GM12873 (cell line): ENCODE results near the gene MINK1.
A peak's percentile ranks its signal among the peaks of the same experiment; 100 is the strongest.

ENCODE experiments used
- TF ChIP-seq, protein P1 (sequence below): IDR thresholded peaks from 2 replicates; pipeline ENCODE4 v1.5.1; 2012; ENCODE audit warnings: low read depth, mild to moderate bottlenecking, moderate library complexity, low read length, control low read depth; ENCODE audit not compliant: insufficient read depth; ENCODE audit errors: missing control alignments

Gene MINK1

GRCh38 chr17:4789701-4789950, 43.5 kb upstream of the MINK1 start:
- TF ChIP-seq, protein P1, sequence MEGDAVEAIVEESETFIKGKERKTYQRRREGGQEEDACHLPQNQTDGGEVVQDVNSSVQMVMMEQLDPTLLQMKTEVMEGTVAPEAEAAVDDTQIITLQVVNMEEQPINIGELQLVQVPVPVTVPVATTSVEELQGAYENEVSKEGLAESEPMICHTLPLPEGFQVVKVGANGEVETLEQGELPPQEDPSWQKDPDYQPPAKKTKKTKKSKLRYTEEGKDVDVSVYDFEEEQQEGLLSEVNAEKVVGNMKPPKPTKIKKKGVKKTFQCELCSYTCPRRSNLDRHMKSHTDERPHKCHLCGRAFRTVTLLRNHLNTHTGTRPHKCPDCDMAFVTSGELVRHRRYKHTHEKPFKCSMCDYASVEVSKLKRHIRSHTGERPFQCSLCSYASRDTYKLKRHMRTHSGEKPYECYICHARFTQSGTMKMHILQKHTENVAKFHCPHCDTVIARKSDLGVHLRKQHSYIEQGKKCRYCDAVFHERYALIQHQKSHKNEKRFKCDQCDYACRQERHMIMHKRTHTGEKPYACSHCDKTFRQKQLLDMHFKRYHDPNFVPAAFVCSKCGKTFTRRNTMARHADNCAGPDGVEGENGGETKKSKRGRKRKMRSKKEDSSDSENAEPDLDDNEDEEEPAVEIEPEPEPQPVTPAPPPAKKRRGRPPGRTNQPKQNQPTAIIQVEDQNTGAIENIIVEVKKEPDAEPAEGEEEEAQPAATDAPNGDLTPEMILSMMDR, result no peak

DNA sequence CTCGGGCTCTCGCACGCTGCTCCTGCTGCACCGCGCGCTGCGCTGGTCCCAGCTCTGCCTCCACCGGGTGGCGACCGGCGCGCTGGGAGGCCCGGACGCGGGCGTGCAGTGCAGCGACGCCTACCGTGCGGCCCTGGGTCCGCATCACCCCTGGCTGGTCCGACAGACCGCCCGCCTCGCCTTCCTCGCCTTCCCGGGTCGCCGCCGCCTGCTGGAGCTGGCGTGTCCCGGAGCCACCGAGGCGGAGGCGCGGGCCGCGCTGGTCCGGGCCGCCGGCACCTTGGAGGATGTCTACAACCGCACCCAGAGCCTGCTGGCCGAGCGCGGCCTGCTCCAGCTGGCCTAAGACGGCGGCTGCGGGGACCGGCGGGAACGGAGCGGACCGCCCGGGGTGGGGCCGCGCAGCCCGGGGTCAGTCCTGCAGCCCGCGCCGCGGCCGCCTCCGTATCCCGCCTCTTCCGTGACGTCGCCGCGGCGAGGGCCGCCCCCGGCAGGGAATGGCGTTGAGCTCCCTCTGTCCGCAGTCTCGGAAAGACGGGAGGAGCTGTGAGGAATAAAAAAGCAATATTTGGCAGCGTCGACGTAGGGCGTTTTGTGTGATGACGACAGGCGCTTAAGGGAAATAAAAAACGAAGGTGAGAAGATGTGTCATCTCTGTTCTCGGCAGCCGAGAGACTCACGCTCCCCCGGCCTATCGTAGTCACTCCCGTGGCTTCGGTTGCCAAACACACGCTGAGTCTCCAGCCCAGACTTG, 43.0 kb upstream of the MINK1 start:
- TF ChIP-seq, protein P1, result peak; percentile 78

GRCh38 chr17:4790705-4791088, 42.4 kb upstream of the MINK1 start:
- TF ChIP-seq, protein P1, result no peak

GRCh38 chr17:4795168-4795567, 38.0 kb upstream of the MINK1 start:
- TF ChIP-seq, protein P1, result no peak

- TF ChIP-seq, protein P1, result no peak
Observed at GRCh38 chr17:4796552-4796920, 36.6 kb upstream of the MINK1 start.

DNA sequence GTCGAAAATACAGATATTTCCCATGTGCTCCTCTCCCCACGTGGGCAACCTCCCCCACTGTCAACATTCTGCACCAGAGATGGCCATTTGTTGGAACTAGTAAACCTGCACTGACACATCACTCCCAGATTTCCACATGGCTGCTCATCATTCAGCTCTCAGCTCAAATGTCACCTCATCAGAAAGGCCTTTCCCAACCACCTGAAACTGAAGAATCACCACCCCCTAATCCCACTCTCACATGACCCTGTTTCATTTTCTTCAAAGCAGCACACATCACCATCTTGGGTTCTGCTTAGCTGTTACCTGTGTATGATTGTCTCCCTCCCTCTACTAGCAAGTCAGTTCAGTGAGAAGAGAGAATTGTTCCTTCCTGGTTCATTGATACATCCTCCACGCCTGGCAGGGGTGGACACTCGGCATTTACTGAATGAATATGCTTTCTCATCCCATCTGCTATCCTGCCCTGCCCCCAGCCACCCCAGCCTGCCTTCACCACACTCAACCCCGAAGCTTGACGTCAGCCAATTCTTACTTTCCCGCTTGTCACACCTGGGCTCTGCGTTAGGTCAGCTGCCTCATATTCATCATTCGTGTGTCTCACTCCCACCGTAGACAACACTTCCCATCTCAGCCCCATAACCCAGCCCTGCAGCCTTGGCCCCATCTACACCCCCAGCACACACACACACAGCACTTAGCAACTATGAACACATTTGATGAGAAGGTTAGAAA, 32.5 kb upstream of the MINK1 start:
- TF ChIP-seq, protein P1, result no peak

GRCh38 chr17:4802228-4802627, 30.9 kb upstream of the MINK1 start, which contains the start of gene C17orf114:
TSS of gene C17orf114 (minus strand) at chr17:4802328.
- TF ChIP-seq, protein P1, result no peak
